Activated CD4-positive, CD25-positive, alpha-beta regulatory T cell (primary cell): ENCODE results near the gene CPLX4.

Experiments
- DNase-seq, 4 experiments: peaks; one replicate each; lab custom pipeline; 2025; lab: John Stamatoyannopoulos, UW

Gene CPLX4

GRCh38 chr18:59318460-59319050 lies at the start of gene CPLX4:
CPLX4 (minus strand) TSS chr18:59318649; CDS start chr18:59318462, 187 bp downstream.
- DNase-seq, result no peak

- no peak for DNase-seq
Measured at GRCh38 chr18:59360381-59360780, 41.9 kb upstream of the CPLX4 start.

DNA sequence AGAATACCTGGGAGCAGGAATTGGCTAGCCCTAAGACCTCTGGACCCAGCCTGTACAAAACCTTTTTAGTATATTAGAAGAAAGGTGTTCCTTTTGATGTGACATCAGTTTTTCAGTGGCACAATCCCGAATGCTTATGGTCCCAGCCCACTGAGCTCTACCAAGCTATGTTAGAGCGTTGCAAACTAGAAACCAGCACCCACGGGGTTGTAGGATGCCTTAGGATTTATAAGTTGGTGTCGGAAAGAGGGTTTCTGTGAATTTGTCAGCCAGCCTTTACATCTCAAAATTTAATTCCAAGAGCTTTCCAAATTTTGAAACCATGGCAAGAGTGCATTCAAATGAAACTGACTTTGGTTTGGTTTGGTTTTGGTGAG lies 41.1 kb upstream of the CPLX4 start:
- no peak for DNase-seq

GRCh38 chr18:59358712-59359575 lies 40.5 kb upstream of the CPLX4 start, which contains the start of gene LMAN1:
LMAN1 (minus strand) TSS chr18:59359265; CDS start chr18:59359244, 21 bp downstream.
- peak; percentile 81 to 92 (median 86) for DNase-seq

GRCh38 chr18:59358414-59358711 lies 39.9 kb upstream of the CPLX4 start:
- peak in 1 of 4 experiments; percentile 22 for DNase-seq

DNA sequence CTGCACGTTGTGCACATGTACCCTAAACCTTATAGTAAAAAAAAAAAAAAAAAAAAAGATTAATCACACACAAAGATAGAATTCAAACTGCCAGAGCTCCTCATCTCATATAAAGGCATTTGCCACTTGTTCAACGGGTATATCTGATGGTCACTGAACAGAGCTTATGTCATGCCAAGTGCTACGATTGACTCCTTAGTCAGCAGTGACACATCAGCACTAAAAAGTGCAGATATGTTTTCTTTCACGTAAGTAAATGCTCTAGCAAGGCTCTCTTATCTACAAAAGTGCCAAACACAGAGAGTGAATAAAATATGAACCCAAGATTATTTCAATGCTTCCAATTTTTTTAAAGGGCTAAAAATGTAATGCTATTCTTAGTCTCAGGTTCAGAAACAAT lies 39.5 kb upstream of the CPLX4 start:
- DNase-seq, result no peak

- no peak for DNase-seq
Measured at GRCh38 chr18:59354731-59355130, 36.3 kb upstream of the CPLX4 start.

DNA sequence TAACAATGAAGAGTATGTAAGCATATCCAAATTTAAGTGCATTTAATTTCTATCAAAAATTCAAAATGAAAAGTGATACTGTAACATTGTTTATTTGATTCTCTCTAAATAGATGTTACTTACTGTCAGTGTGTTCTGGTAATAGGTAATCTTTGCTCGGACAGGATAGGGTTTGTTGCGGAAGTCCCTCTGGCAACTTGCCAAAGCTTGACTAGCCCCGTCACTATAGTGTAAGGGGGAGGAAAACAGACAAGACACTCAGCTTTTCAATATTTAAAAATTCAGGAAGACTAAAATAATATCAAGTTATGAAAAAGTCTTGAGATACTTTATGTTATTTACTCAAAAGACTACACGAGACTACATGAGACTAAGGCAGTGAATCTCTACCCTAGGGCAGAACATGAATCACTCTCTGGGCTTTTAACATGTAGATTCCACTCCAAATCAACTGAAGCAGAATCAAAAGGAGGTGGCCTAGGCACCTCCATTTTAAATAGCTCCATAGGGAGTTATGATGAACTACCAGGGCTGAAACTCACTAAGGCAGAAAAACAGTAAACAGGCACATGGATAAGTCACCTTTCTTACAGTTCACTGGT lies 34.7 kb upstream of the CPLX4 start:
- DNase-seq, result no peak

- DNase-seq, result no peak
Measured at GRCh38 chr18:59352250-59352855, 33.9 kb upstream of the CPLX4 start.

- no peak for DNase-seq
Measured at GRCh38 chr18:59345556-59345955, 27.1 kb upstream of the CPLX4 start.

DNA sequence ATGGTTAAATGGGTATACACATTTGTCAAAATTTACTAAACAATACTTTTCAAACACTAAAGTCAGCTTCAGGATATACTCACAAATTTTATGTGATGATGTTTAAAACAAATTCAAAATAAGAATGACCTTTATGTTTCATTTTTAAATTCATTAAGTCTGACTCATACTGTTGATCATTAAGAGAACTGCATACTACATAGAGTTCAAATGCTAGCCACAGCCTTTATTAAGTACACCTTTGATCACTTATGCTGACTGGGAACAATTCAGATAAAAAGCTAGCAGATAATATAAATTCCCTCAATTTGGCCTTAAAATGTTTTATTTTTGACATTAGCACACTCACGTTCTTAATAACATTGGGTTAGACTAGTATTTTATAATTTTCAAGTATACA lies 26.5 kb upstream of the CPLX4 start:
- no peak for DNase-seq

DNA sequence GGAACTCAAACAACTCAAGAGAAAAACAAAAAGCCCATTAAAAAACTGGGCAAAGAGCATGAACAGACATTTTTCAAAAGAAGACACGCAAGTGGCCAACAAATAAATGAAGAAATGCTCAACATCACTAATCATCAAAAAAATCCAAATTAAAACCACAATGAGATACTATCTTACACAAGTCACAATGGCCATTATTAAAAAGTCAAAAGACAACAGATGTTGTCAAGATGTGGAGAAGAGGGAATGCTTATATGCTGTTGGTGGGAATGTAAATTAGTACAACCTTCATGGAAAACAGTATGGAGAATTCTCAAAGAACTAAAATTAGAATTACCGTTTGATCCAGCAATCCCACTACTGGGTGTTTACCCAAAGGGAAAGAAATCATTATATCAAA lies 25.5 kb upstream of the CPLX4 start:
- no peak for DNase-seq

DNA sequence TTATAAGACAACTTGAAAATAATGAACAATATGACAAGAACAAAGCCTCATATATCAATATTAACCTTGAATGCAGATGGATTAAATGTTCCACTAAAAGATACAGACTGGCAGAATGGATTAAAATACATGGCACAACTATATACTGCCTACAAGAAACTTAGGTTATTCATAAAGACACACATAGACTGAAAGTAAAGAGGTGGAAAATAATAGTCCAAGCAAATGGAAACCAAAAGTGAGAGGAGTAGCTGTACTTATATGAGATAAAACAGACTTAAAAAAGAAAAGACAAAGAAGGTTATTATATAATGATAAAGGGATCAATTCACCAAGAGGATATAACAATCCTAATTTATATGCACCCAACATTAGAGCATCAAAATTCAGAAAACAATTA lies 22.4 kb upstream of the CPLX4 start:
- no peak for DNase-seq

DNA sequence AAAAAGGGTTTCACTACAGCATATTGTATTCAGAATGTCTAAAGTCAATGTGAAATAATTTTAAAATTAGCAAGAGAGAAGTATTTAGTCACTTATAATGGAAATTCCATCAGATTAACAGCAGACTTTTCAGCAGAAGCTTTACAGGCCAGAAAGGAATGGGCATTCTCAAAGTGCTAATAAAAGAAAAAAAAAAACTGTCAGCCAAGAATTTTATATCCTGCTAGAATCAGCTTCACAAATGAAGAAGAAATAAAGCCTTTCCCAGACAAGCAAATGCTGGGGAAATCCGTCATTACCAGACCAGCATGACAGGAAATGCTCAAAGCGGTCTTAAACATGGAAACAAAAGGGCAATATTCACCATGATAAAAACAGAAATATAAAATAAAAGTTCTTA lies 21.9 kb upstream of the CPLX4 start:
- no peak for DNase-seq

DNA sequence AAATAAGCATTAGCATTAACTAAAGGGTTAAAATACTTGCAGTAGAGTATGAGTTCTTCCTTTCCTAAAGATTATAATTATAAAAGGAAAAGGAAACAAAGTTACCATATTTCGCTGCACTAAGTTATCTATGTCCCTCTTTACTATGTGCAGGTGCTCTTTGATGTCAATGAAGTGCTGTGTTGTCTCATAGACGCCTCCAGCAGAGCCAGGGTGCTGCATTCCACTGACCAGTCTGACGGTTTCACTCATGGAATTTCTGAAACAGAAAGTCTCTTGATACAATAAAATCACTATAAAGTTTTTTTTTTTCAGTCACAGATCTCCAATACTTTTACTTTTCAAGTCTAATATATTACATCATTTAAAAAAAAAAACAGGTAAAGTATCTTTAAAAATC lies 14.5 kb upstream of the CPLX4 start:
- DNase-seq, result no peak

DNA sequence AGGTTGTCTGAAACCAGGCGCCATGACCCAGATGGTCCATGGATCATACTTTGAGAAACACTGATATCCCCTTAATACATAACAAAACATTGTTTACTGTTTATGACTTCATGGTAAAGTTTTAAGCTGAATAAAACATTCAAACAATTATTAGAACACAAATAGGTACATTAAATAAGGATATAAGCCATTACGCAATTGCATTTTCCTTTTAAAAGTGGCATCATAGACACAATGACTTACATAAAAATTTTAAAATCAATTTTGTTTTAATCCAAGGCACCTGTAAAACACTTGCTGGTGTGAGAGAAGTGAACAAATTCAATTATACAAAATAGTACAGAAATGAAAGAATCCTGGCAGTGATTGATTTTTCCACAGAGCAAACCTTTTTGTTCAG lies 10.2 kb upstream of the CPLX4 start:
- no peak for DNase-seq

GRCh38 chr18:59325965-59326364 lies 7.5 kb upstream of the CPLX4 start:
- DNase-seq, result no peak

GRCh38 chr18:59324623-59324971 lies 6.1 kb upstream of the CPLX4 start:
- DNase-seq, result no peak

DNA sequence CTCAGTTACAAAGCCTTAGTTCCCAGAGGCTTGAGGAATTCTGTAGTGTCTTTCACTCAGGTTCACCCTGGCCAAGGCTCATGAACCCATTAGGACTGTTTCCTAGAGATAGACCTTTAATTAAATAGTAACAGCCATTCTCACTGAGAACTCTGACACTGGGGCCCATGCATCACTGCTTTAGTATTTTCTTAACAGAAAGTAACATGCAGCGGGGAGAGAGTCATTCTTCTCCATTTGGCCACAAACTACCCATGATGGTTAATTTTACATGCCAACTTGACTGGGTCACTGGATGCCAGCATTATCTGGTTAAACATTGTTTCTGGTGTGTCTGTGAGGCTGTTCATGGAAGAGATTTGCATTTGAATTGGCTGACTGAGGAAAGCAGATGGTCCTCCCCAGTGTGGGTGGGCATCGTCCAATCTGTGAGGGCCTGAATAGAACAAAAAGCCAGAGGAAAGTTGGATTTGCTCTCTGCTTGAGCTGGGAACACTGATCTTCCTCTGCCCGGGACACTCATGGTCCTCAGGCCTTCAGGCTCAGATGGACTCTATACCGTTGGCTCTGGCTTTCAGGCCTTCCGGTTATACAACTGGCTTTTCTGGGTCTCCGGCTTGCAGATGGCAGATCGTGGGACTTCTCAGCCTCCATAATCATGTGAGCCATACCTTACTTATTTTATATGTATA lies 5.6 kb upstream of the CPLX4 start:
- DNase-seq, result no peak

DNA sequence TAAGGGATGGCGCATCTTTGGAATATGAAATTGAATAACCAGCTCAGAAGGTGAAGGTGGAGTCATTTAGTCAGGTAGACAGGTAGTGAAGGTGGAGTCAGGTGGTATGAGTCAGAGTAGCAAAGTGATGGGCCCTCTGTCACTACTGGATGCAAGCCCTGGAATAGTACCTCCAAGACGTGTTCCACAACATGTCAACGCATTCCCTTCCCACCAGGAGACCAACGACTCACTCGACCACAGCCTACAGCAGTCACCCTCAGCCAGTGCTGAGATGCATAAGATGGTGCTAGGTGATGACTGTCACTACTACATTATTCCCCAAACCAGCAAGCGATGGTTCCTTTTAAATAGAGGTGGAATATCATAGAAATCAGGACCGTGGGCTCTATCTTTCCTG lies 6.8 kb downstream of the CPLX4 start:
- DNase-seq, result no peak

- no peak for DNase-seq
Measured at GRCh38 chr18:59308938-59309260, 9.6 kb downstream of the CPLX4 start.

DNA sequence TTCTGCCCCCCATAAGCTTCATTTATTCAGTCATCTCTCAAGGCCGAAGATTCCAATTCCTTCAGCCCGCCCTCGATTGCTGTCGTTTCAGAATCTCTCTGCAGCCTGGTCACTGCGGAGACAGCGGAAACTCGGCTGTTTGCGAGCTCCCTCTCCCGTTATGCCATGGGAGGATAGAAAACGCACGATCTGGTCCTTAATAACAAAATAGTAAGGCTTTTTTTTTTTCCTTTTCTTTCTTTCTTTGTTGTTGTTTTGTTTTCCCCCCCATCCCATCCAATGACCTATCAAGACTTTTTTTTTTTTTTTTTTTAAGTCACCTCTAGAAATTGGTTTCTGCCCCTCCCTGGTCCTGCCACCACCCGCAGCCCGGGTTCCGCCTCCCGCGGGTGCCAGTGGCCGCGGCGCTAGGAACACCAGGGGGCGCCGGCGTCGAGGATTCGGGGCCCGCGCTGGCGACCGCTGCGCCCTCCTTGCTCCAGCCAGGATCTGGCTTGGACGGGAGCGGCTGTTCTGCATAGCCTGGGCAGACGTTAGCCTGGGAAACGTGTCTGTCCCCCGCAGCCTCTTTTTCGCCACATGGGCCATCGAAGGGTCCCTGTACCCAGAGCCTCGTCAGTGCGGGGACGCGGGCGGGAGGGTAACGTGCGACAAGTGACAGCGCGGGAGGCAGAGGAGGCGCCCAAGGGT lies 10.1 kb downstream of the CPLX4 start:
- peak; percentile 28 to 58 (median 51) for DNase-seq
